Measurements from ENCODE around the gene POLR2H.

Gene POLR2H

DNA sequence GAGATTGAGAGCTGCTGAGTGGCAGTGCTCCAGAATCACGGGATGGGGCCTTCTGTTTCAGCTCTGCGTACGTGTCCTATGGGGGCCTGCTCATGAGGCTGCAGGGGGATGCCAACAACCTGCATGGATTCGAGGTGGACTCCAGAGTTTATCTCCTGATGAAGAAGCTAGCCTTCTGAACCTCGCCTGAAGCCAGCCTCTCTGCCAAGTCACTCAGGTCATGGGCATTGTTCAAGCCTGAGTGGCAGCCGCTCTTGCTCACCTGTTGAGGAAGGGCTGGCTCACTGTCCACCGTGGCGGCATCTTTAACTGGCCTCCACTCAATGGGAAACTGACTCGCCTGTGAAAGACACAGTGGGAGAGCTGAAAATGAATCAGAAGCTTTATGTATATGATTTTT lies 6.6 kb downstream of the POLR2H start:
- H3K9me3 ChIP-seq (ENCODE audit: control insufficient read depth in 2 of 2, low read length in 2 of 2), result no peaks in the 10 kb centered on the region
- no peak overlapping the region for H3K27ac ChIP-seq (ENCODE audit: low read depth in 2 of 2, low read length in 2 of 2)
- peaks cover 29 to 32% of the 10 kb centered on the region in 2 donors for H3K36me3 ChIP-seq (ENCODE audit: control insufficient read depth in 2 of 2, insufficient read depth in 2 of 2, low read length in 2 of 2)
- H3K9ac ChIP-seq (ENCODE audit: low read depth in 1 of 2, low read length in 2 of 2), result no peak overlapping the region
- peaks cover 9 to 14% of the 10 kb centered on the region in 2 donors for H3K4me1 ChIP-seq (ENCODE audit: control insufficient read depth in 2 of 2, insufficient read depth in 2 of 2, low read length in 2 of 2)
- no peaks in the 10 kb centered on the region for H3K27me3 ChIP-seq (ENCODE audit: control insufficient read depth in 2 of 2, insufficient read depth in 2 of 2, low read length in 2 of 2)
- H3K4me3 ChIP-seq (ENCODE audit: low read length in 2 of 2), result no peak overlapping the region

DNA sequence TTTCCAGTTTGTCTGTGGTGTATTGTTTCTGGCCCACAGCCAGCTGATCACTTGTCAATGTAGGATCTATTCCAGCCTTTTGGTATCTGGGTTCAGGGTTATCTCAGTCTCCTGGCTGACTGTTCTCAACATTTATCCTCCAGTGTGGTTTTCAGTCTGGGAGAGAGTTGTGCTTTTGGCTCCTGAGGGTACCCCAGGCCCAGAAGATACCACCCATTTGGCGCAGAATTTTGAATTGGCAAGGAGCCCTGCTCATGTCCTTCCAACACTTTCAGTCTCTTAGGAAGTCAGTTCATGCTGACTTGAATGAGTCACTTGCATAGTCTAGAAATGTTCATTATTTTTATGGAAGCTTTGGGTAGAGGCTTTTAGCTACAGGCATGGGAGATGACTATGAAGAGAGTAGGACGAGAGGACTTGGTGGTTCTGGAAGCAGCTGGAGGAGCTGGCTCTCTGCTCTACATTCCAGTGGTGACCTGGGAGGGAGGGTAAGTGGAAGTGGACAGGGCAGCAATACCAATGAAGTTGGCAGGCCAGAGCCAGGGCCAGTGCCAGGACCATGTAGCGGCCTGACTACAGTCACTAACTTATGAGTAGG lies 7.2 kb downstream of the POLR2H start:
- Histone ChIP-seq H3K4me1 (ENCODE audit: control insufficient read depth in 2 of 2, insufficient read depth in 2 of 2, low read length in 2 of 2) (peaks cover 6 to 12% of the 10 kb centered on the region in 2 donors), H3K27ac (ENCODE audit: low read depth in 2 of 2, low read length in 2 of 2) (no peak overlapping the region), H3K27me3 (ENCODE audit: control insufficient read depth in 2 of 2, insufficient read depth in 2 of 2, low read length in 2 of 2) (peaks cover 0 to 5% of the 10 kb centered on the region in 2 donors), H3K4me3 (ENCODE audit: low read length in 2 of 2) (no peak overlapping the region), H3K36me3 (ENCODE audit: control insufficient read depth in 2 of 2, insufficient read depth in 2 of 2, low read length in 2 of 2) (peaks cover 29 to 32% of the 10 kb centered on the region in 2 donors), H3K9ac (ENCODE audit: low read depth in 1 of 2, low read length in 2 of 2) (no peak overlapping the region), H3K9me3 (ENCODE audit: control insufficient read depth in 2 of 2, low read length in 2 of 2) (no peaks in the 10 kb centered on the region)

- no peak overlapping the region for H3K27ac ChIP-seq (ENCODE audit: low read depth in 2 of 2, low read length in 2 of 2)
- H3K4me1 ChIP-seq (ENCODE audit: control insufficient read depth in 2 of 2, insufficient read depth in 2 of 2, low read length in 2 of 2), result peaks cover 0 to 3% of the 10 kb centered on the region in 2 donors
- no peak overlapping the region for H3K9ac ChIP-seq (ENCODE audit: low read depth in 1 of 2, low read length in 2 of 2)
- peaks cover 18 to 22% of the 10 kb centered on the region in 2 donors for H3K36me3 ChIP-seq (ENCODE audit: control insufficient read depth in 2 of 2, insufficient read depth in 2 of 2, low read length in 2 of 2)
- H3K9me3 ChIP-seq (ENCODE audit: control insufficient read depth in 2 of 2, low read length in 2 of 2), result no peaks in the 10 kb centered on the region
- no peak overlapping the region for H3K4me3 ChIP-seq (ENCODE audit: low read length in 2 of 2)
- peaks cover 0 to 9% of the 10 kb centered on the region in 2 donors for H3K27me3 ChIP-seq (ENCODE audit: control insufficient read depth in 2 of 2, insufficient read depth in 2 of 2, low read length in 2 of 2)
Measured at GRCh38 chr3:184371570-184372018, 10.1 kb downstream of the POLR2H start.

DNA sequence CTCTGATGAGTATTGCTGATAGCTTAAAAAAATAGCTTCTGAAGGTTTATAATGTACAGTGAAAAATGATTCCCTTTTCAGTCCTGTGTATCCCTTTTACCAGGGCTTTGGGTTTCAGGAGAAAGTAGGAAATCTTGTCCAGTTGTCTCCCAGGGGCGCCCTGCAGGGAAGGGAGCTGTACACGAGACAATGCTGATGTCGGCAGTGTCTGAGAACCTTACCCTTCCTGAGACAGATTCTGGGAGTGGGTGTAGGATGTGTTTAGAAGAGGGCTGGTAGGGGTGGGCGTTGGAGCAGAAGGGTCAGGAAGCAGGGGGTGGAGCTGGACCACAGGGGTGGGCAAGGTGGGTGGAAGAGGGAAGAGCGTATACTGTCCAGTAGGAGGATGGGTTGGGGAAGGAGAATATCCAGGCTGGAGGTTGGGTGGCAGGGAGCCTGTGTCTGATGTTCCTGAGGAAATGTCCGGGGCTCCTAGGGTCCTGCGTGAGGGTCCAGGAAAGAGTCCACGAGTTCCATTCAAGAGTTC lies 10.8 kb downstream of the POLR2H start:
- H3K27ac ChIP-seq (ENCODE audit: low read depth in 2 of 2, low read length in 2 of 2), result no peak overlapping the region
- H3K27me3 ChIP-seq (ENCODE audit: control insufficient read depth in 2 of 2, insufficient read depth in 2 of 2, low read length in 2 of 2), result peaks cover 0 to 9% of the 10 kb centered on the region in 2 donors
- no peak overlapping the region for H3K4me3 ChIP-seq (ENCODE audit: low read length in 2 of 2)
- no peak overlapping the region for H3K9ac ChIP-seq (ENCODE audit: low read depth in 1 of 2, low read length in 2 of 2)
- H3K4me1 ChIP-seq (ENCODE audit: control insufficient read depth in 2 of 2, insufficient read depth in 2 of 2, low read length in 2 of 2), result peaks cover 0 to 3% of the 10 kb centered on the region in 2 donors
- H3K9me3 ChIP-seq (ENCODE audit: control insufficient read depth in 2 of 2, low read length in 2 of 2), result no peaks in the 10 kb centered on the region
- H3K36me3 ChIP-seq (ENCODE audit: control insufficient read depth in 2 of 2, insufficient read depth in 2 of 2, low read length in 2 of 2), result peaks cover 14 to 19% of the 10 kb centered on the region in 2 donors

DNA sequence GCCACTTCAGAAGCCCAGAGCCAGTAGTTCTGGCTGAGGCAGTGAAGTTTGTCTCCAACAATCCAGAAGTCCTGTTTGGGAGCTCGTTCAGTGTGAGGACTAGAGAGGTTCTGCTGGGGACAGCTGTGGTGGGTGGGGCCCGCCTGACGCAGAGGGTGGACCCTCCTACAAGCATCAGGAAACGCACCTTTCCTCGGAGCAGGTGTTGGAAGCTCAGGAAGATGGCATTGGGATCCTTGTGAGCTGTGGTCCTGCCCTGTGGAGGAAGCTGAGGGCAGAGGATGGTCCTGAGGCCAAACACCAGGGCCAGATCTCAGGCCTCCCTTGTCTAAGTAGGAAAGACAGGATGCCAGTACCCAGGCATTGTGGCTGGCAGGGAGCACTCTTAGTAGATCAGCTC lies 11.4 kb downstream of the POLR2H start:
- Histone ChIP-seq H3K9ac (ENCODE audit: low read depth in 1 of 2, low read length in 2 of 2) (no peak overlapping the region), H3K27me3 (ENCODE audit: control insufficient read depth in 2 of 2, insufficient read depth in 2 of 2, low read length in 2 of 2) (peaks cover 1 to 10% of the 10 kb centered on the region in 2 donors)

DNA sequence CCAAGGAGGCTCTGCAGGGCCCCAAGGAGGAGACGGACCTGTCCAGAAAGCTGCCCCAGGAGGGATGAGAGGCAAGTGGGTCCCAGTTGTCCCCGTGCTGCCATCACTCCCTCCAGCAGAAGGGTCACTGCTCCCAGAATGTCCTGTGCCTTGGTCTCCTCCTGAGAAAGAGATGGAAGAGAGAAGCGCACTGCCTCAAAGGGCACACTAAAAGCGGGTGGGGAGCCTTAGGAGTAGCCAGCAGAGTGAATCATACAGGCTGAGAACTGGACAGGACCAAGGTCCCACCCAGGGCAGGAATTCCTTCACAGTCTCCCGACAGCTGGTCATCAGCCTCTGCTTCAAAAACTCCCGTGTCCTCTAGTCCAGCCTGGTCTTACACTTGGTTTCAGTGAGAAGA lies 11.9 kb downstream of the POLR2H start:
- Histone ChIP-seq H3K4me1 (ENCODE audit: control insufficient read depth in 2 of 2, insufficient read depth in 2 of 2, low read length in 2 of 2) (peaks cover 0 to 3% of the 10 kb centered on the region in 2 donors), H3K36me3 (ENCODE audit: control insufficient read depth in 2 of 2, insufficient read depth in 2 of 2, low read length in 2 of 2) (peaks cover 6 to 11% of the 10 kb centered on the region in 2 donors), H3K4me3 (ENCODE audit: low read length in 2 of 2) (no peak overlapping the region), H3K9me3 (ENCODE audit: control insufficient read depth in 2 of 2, low read length in 2 of 2) (no peaks in the 10 kb centered on the region), H3K27me3 (ENCODE audit: control insufficient read depth in 2 of 2, insufficient read depth in 2 of 2, low read length in 2 of 2) (peaks cover 6 to 15% of the 10 kb centered on the region in 2 donors), H3K27ac (ENCODE audit: low read depth in 2 of 2, low read length in 2 of 2) (no peak overlapping the region), H3K9ac (ENCODE audit: low read depth in 1 of 2, low read length in 2 of 2) (no peak overlapping the region)

More for the DNA sequence above, 11.4 kb downstream of the POLR2H start:
- Histone ChIP-seq H3K27ac (ENCODE audit: low read depth in 2 of 2, low read length in 2 of 2) (no peak overlapping the region), H3K36me3 (ENCODE audit: control insufficient read depth in 2 of 2, insufficient read depth in 2 of 2, low read length in 2 of 2) (peaks cover 11 to 17% of the 10 kb centered on the region in 2 donors), H3K9me3 (ENCODE audit: control insufficient read depth in 2 of 2, low read length in 2 of 2) (no peaks in the 10 kb centered on the region), H3K4me3 (ENCODE audit: low read length in 2 of 2) (no peak overlapping the region), H3K4me1 (ENCODE audit: control insufficient read depth in 2 of 2, insufficient read depth in 2 of 2, low read length in 2 of 2) (peaks cover 0 to 3% of the 10 kb centered on the region in 2 donors)

GRCh38 chr3:184375747-184376461 lies 14.4 kb downstream of the POLR2H start:
- Histone ChIP-seq H3K4me1 (ENCODE audit: control insufficient read depth in 2 of 2, insufficient read depth in 2 of 2, low read length in 2 of 2) (peaks cover 5 to 6% of the 10 kb centered on the region in 2 donors), H3K36me3 (ENCODE audit: control insufficient read depth in 2 of 2, insufficient read depth in 2 of 2, low read length in 2 of 2) (no peaks in the 10 kb centered on the region), H3K9ac (ENCODE audit: low read depth in 1 of 2, low read length in 2 of 2) (no peak overlapping the region), H3K9me3 (ENCODE audit: control insufficient read depth in 2 of 2, low read length in 2 of 2) (no peaks in the 10 kb centered on the region), H3K4me3 (ENCODE audit: low read length in 2 of 2) (no peak overlapping the region), H3K27me3 (ENCODE audit: control insufficient read depth in 2 of 2, insufficient read depth in 2 of 2, low read length in 2 of 2) (peaks cover 21 to 33% of the 10 kb centered on the region in 2 donors), H3K27ac (ENCODE audit: low read depth in 2 of 2, low read length in 2 of 2) (no peak overlapping the region)

- H3K27me3 ChIP-seq (ENCODE audit: control insufficient read depth in 2 of 2, insufficient read depth in 2 of 2, low read length in 2 of 2), result peaks cover 28 to 47% of the 10 kb centered on the region in 2 donors
- no peak overlapping the region for H3K4me3 ChIP-seq (ENCODE audit: low read length in 2 of 2)
- no peak overlapping the region for H3K27ac ChIP-seq (ENCODE audit: low read depth in 2 of 2, low read length in 2 of 2)
Measured at GRCh38 chr3:184377374-184377773, 15.9 kb downstream of the POLR2H start.

DNA sequence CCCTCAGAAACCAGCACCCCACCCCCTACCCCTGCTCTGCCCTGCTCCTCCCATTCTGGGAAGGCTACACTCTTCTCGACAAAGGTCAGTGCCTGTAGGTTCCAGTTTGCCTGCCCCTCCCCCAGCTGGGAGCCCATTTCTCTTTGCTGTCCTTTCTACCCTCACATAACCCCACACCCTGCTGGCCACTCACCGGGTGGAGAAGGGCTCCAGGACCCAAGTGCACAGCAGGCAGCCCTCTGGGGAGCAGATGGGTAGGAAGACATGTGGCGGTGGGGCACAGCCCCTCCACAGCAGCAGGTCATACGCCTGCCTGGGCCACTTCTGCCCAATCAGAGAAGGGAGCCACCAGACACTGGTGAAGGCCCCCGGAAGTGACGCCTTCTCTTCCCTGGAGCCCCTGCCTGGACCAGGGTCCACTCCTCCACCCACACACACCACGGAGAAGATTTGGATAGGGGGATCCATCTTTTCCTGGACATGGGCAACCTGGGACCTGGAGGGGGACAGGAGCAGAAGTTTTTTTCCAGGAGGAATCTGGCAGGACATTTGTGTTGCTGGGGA lies 16.5 kb downstream of the POLR2H start, which contains the start of gene THPO:
TSS of gene THPO (minus strand) at position 326 of the 564 bp plus-strand sequence. CDS start 1,948 bp downstream, outside the sequence.
- peak within 1 kb of the TSS; percentile 0 to 52 for H3K27ac ChIP-seq (ENCODE audit: low read depth in 2 of 2, low read length in 2 of 2)
- peaks cover 28 to 47% of the 10 kb centered on the region in 2 donors for H3K27me3 ChIP-seq (ENCODE audit: control insufficient read depth in 2 of 2, insufficient read depth in 2 of 2, low read length in 2 of 2)
- H3K9ac ChIP-seq (ENCODE audit: low read depth in 1 of 2, low read length in 2 of 2), result peak within 1 kb of the TSS in 1 of 2 donors; percentile 20
- no peaks in the 10 kb centered on the region for H3K9me3 ChIP-seq (ENCODE audit: control insufficient read depth in 2 of 2, low read length in 2 of 2)
- H3K4me3 ChIP-seq (ENCODE audit: low read length in 2 of 2), result no peak within 1 kb of the TSS
- peaks cover 8 to 13% of the 10 kb centered on the region in 2 donors for H3K4me1 ChIP-seq (ENCODE audit: control insufficient read depth in 2 of 2, insufficient read depth in 2 of 2, low read length in 2 of 2)
- H3K36me3 ChIP-seq (ENCODE audit: control insufficient read depth in 2 of 2, insufficient read depth in 2 of 2, low read length in 2 of 2), result no peaks in the 10 kb centered on the region

More at GRCh38 chr3:184377374-184377773, 15.9 kb downstream of the POLR2H start:
- peaks cover 8 to 13% of the 10 kb centered on the region in 2 donors for H3K4me1 ChIP-seq (ENCODE audit: control insufficient read depth in 2 of 2, insufficient read depth in 2 of 2, low read length in 2 of 2)
- no peaks in the 10 kb centered on the region for H3K36me3 ChIP-seq (ENCODE audit: control insufficient read depth in 2 of 2, insufficient read depth in 2 of 2, low read length in 2 of 2)
- H3K9me3 ChIP-seq (ENCODE audit: control insufficient read depth in 2 of 2, low read length in 2 of 2), result no peaks in the 10 kb centered on the region
- no peak overlapping the region for H3K9ac ChIP-seq (ENCODE audit: low read depth in 1 of 2, low read length in 2 of 2)

Data from mucosa of rectum (tissue), 2 donors.